ENCODE results near the gene SCUBE1.

Gene SCUBE1

GRCh38 chr22:43257549-43257948, 85.6 kb downstream of the SCUBE1 start:
- peak; percentile 44 for DNase-seq (ENCODE audit: low spot score)

- no peak for DNase-seq (ENCODE audit: low spot score)
Observed at GRCh38 chr22:43256976-43257545, 86.1 kb downstream of the SCUBE1 start.

DNA sequence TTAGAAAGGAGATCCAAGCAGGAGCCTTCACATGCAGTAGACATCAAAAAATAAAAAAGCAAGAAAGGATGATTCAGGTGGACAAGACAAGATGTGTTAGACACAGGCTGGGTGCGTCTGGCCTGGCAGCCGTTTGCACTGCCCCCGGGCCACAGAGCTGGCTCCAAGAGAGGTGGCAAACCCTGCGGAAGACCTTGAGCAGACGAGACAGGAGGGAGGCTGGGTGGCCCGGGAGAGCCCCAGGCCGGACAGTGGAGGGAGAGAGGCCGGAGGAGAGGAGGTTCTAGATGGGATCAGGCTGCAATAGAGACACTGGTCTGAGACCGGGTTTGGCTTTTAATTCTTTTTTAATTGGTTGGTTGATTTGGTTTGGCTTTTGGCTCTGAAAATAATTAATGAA, 86.6 kb downstream of the SCUBE1 start:
- no peak for DNase-seq (ENCODE audit: low spot score)

DNA sequence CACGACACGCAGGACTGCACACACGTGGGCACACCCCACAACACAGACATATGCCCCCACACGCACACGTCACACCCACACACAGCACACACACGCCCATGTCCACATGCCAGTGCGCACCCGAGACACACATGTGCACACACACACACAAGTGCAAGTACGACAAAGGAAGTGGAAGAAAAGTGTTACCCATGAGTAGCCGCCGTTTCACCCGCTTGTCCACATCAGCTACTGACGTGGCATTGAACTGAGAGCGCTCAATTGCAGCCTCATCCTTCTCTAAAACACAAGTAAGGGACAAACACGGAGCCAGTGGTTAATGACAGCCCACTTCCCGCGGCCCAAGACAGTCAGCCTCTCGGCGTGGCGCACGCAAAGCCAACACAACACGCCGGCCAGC, 87.9 kb downstream of the SCUBE1 start:
- DNase-seq (ENCODE audit: low spot score) = no peak

DNA sequence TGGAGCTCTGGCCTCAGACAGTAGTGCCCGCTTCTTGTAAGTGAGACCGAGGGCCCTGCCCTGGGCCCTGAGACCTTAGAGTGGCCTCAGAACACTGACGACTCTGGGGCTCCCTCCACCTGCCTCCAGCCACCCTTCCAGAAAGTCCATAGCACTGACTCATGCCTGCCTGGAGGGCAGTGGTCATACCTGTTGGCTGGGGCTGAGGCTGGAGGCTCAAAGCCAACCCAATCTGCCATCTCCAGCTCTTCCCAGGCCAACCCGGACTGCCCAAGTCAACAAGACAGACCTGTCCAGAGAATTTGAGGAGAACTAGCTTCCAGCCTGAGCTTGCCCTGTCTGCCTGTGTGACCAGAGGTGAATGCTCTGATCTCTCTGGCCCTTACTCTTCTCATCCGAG, 89.3 kb downstream of the SCUBE1 start:
- DNase-seq (ENCODE audit: low spot score) = no peak

DNA sequence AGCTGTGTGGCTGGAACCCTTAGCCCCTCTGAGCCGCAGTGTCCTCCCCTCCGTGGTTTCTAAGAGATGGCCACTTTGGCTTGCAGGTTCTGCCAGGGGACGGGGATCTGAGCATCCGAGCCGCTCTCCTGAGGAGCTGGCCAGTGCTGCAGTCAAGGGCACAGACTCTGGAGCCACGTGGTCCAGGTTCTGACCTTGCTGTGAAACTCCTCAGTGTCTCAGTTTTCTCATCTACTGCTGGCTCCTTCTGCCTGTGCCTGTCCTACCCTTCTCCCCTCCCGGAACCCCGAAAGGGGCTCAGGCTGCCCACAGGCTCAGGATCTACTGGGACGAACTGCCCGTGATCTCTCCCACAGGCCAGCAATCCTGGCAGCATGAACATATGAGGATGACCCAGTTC, 90.9 kb downstream of the SCUBE1 start:
- no peak for DNase-seq (ENCODE audit: low spot score)

DNA sequence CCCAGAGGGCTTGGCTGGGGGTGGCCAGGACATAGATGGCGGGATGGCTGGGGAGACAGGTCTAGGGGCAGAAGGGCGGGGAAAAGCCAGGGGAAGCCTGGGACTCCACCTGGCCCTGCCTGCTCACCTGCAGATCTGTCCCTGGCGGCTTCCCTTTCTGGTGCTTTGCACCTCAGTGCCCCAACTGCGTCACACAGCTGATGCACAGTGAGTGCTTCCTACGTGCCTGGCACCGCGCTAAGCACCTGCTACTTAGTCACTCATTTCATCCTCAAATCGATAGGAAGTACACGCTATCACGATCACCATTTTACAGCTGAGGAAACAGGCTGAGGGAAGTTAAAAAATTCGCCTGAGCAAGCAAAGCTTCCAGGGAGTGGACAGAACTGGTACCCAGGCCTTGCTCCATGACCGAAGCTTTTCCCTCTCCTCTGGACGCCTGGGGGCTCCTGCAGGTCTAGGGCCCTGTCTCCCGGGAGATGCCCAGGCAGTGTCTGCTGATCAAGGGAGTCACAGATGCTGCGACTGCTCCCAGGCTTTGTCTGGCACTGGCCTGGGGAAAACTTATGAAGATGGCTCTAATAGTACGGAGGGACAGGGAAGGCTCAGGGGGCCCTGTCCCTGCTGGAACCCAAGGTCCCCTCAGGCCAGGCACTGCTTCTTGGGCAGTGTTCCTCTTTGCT, 93.2 kb downstream of the SCUBE1 start:
- DNase-seq (ENCODE audit: low spot score) = no peak

DNA sequence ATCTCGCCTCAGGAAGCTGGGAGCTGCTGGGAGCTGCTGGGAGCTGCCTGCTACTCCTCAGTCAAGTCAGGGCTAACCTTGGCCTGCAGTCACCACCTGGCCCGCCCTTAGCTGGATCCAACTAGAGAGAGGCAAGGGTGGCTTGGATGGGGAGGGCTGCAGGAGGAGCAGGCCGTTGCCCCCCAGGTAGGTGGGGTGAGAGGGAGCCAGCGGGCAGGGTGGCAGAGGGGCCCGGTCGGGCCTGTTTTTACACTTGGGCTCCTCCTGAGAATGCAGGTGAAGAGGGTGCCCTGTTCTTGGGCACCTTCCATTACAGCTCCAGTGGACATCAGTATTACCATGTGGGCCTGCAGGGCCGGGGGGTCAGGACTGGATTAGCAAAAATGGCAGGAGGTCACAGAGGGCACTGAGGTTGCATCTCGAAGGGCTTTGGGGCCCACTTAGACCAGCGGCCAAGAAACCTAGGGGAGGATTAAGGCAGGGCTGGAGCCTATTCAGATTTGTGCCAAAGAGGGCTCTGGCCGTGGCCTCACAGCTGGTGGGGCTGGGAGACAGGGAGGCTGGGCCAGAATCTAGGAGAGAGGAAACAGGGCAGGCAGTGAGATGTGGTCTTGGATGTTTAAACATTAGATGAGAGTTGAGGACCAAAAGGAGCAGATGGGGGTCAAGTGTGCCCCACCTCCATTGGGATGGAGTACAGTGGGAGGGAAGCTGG, 95.5 kb downstream of the SCUBE1 start:
- DNase-seq (ENCODE audit: low spot score) = no peak

DNA sequence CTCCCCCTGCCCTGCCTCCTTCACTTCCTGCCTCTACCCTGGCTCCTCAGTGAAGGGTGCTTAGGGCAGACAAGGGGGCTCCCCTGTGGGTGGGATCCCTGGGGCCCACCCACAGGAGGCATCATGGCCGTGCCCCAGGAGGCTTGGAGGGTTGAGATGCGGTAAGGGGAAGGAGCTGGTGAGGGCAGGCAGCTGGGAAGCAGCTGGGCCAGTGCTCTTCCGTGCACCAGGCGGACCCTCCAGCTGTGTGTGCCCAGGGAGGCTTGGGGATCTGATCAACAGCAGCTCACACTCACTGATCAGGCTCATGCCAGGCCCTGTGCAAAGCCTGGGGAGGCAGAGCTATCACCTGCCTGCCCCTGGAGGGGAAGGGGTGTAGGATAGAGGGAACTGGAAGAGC, 97.0 kb downstream of the SCUBE1 start:
- DNase-seq (ENCODE audit: low spot score) = no peak

GRCh38 chr22:43245717-43246116, 97.5 kb downstream of the SCUBE1 start:
- no peak for DNase-seq (ENCODE audit: low spot score)

- no peak for DNase-seq (ENCODE audit: low spot score)
Observed at GRCh38 chr22:43244803-43245527, 98.2 kb downstream of the SCUBE1 start.

DNA sequence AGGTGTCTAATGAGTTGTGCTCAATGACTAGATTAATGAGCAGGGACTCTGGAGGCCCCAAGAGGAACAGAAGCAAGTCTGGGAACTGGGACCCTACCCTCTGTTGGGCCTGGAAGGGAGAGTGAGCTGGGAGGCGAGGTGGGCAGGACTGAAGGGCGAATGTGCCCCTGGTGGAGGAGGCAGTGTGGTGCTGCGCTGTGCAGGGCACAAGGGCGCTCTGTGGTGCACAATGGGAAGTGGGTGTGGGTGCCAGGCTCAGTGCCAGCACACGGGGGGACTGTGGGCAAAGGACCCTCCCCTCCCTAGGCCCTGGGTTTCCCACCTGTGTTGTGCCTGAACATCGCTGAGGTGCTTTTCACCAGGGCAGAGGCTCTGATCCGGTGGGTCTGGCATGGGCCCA, 98.8 kb downstream of the SCUBE1 start:
- no peak for DNase-seq (ENCODE audit: low spot score)

DNA sequence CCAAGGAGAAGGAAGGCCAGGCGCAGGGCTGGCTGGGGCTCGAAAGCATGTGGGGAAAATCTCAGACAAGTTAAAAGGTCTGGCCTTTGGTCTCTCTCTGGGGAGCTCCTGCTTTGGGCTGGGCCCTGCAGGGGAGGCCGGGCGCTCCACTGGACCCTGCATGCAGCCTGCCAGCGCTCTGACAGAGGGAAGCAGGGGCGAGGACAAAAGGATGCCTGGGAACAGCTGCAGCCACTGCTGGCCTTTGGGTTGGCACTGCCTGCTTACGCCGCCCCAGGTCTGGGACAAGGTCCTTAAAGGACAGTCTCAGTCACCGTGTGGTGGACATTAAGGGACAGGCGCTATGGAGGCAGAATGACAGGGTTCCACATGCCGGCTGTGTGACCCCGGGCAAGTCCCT, 99.8 kb downstream of the SCUBE1 start:
- no peak for DNase-seq (ENCODE audit: low spot score)

GRCh38 chr22:43242627-43243026, 100.5 kb downstream of the SCUBE1 start:
- no peak for DNase-seq (ENCODE audit: low spot score)

DNA sequence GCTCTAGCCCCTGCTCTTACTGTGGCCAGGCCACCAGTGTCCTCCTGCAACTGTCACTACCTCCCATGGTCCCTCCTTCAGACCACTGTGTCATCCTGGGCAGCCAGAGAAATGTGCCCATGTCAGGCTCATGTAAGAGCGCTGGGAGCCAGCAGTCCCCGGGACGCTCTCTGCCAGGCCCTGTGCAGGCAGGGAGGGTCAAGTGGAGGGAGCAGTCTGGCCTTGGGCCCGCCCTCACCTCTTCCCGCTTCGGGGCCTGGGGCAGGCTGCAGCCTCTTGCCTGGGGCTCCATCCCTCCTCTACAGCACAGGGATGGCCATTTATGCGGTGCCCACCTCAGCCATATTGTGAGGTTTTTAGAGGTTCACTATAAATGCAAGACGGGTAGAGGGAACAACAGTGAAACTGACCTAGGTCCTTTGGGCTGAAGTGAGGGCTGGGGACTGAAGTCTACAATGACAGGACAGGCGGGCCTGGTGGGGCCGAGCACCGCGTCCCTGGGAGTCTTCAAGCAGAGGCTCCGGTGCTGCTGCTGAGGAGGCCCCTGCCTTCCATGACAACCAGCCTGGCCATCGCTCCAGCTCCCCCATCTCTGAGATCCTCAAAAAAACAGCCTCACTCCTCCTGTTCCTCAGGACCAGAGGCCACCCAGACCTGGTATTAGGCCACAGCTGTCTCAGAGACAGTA, 101.3 kb downstream of the SCUBE1 start:
- no peak for DNase-seq (ENCODE audit: low spot score)

DNA sequence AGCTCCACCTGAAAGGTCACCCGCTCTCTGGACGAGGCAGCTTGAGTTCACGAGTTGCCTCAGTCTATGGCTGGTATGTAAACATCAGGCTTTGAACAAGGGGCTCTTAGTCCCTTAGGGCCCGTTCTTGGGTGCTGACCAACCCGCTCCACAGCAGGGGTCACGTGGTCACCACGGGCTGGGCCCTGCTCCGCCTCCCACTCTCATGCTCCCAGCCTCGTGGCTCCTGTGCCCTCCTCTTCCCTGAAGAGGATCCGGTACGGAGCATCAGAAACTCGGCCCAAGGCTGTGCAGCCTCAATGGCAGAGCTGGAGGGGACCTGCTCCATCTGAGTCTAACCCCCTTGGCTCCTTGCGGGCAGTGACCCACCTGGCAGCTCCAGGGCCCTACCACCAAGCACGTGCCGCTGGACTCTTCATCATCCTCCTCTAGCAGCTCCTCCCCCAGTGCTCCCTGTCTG, 102.0 kb downstream of the SCUBE1 start:
- DNase-seq (ENCODE audit: low spot score) = no peak

- no peak for DNase-seq (ENCODE audit: low spot score)
Observed at GRCh38 chr22:43240614-43241013, 102.6 kb downstream of the SCUBE1 start.

GRCh38 chr22:43239956-43240355, 103.2 kb downstream of the SCUBE1 start:
- DNase-seq (ENCODE audit: low spot score) = no peak

GRCh38 chr22:43239193-43239780, 103.9 kb downstream of the SCUBE1 start:
- no peak for DNase-seq (ENCODE audit: low spot score)

- no peak for DNase-seq (ENCODE audit: low spot score)
Observed at GRCh38 chr22:43238526-43239006, 104.6 kb downstream of the SCUBE1 start.

GRCh38 chr22:43237280-43237679, 105.9 kb downstream of the SCUBE1 start:
- DNase-seq (ENCODE audit: low spot score) = no peak

Measured in kidney capillary endothelial cell (primary cell).